ENCODE results near the gene LTO1. TPM values are rescaled to one million over a fixed set of nuclear protein-coding genes. Genes with fewer than 3 reads are reported as not detected.

The LTO1 gene
- total and polyA plus RNA-seq, 2 of the 13 experiments (the other 11 are each of a cell fraction or from before 2014, with no cell fraction given): 11.8 to 15.0 TPM

DNA sequence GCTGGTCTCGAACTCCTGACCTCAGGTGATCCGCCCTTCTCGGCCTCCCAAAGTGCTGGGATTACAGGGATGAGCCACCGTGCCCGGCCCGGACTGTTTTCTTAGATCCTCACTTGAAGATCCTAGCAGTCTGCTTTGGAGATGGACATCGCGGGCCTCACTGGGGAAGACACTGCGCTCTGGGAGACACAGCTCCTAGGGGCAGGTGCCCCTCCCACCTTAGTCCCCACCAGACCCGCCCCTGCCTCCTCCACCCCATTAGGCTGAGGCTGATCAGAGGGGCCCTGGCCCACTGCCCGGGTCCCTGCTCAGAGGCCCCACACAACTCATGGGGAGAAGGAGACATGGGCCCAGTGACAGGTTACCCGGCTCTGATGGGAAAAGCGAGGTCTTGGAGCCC, 11.3 kb upstream of the LTO1 start:
- BruUV-seq (replicated peaks): no TSS peak
- Histone ChIP-seq H3K4me2 (ENCODE audit: low read depth, low read length) (no peak overlapping the region), H3K27me3 (ENCODE audit: control insufficient read depth in 1 of 2, insufficient read depth in 2 of 2, low read length in 2 of 2) (peaks cover 0 to 5% of the 10 kb centered on the region in 2 experiments; a peak in 2 of 5 replicates), H3K4me1 (ENCODE audit: insufficient read depth, low read length) (peaks cover 69% of the 10 kb centered on the region), H3K79me2 (ENCODE audit: insufficient read depth, low read length) (no peaks in the 10 kb centered on the region), H3K27ac (ENCODE audit: extremely low read length, insufficient read depth, low read length) (no peak overlapping the region), H3K4me3 (replicated peaks in 1 of 3; ENCODE audit: insufficient read depth in 1 of 3, low read depth in 2 of 3, low read length in 3 of 3) (no peak overlapping the region), H3K9me3 (ENCODE audit: low read length) (no peaks in the 10 kb centered on the region), H2AFZ (ENCODE audit: low read length) (no peak overlapping the region), H3K36me3 (replicated peaks in 1 of 2; ENCODE audit: control insufficient read depth in 1 of 2, insufficient read depth in 2 of 2, low read length in 2 of 2) (no peaks in the 10 kb centered on the region), H3K9ac (ENCODE audit: insufficient read depth, low read depth, low read length) (no peak overlapping the region), H4K20me1 (ENCODE audit: insufficient read depth, low read length) (no peaks in the 10 kb centered on the region)
- DNase-seq (ENCODE audit: low spot score): no peak
- ChIA-PET POLR2A (interaction anchor here (0.8 kb wide), 1 partner anchor 11 kb away, joined by 3 read pairs; the partner anchor contains the start of gene LTO1), CTCF (ENCODE audit: low intra/inter-chr PET ratio, low total read pairs) (interaction anchor here (1.2 to 3.4 kb wide), 5 partner anchors 22 to 202 kb away, joined by 6 to 20 read pairs (median 10); no protein-coding TSS in a partner anchor)
- WGBS (ENCODE audit: low lambda C conversion rate): 61% methylated on average over 6 of the region's 13 CpGs
- intact Hi-C loops (cut with micrococcal nuclease; ENCODE audit: unreplicated experiment) (loop anchor here (1.0 to 5.0 kb wide), 3 partner anchors 22 to 202 kb away; no protein-coding TSS in a partner anchor), in situ Hi-C loops (cut with HindIII; ENCODE audit: extremely low pct_ligation_motif_present, low pct_unique_long_range_greater_than_20kb) (loop anchor here (5.0 kb wide), 2 partner anchors 116 to 201 kb away; no protein-coding TSS in a partner anchor)
- TF ChIP-seq MLLT10 (CRISPR knock-in tag; IDR thresholded peaks at IDR 0.05) (no peak), ZFX (CRISPR knock-in tag; IDR thresholded peaks at IDR 0.05; ENCODE audit: low read depth) (no peak), ZNF891 (CRISPR knock-in tag; IDR thresholded peaks at IDR 0.05) (no peak), MZF1 (CRISPR knock-in tag; IDR thresholded peaks at IDR 0.05; ENCODE audit: borderline replicate concordance) (no peak), ARNT2 (CRISPR knock-in tag; IDR thresholded peaks at IDR 0.05; ENCODE audit: low read depth) (no peak), PHF21A (CRISPR knock-in tag; IDR thresholded peaks at IDR 0.05) (no peak), EEA1 (CRISPR knock-in tag; IDR thresholded peaks at IDR 0.05; ENCODE audit: borderline replicate concordance) (no peak), THAP11 (CRISPR knock-in tag; IDR thresholded peaks at IDR 0.05) (no peak), NRL (CRISPR knock-in tag; IDR thresholded peaks at IDR 0.05; ENCODE audit: borderline replicate concordance) (no peak), HNRNPUL1 (IDR thresholded peaks at IDR 0.05; ENCODE audit: low read depth, low read length) (no peak), ZNF484 (CRISPR knock-in tag; IDR thresholded peaks at IDR 0.05; ENCODE audit: borderline replicate concordance, low read depth) (no peak), ZNF343 (CRISPR knock-in tag; IDR thresholded peaks at IDR 0.05) (no peak)
- TF ChIP-seq, protein P1, sequence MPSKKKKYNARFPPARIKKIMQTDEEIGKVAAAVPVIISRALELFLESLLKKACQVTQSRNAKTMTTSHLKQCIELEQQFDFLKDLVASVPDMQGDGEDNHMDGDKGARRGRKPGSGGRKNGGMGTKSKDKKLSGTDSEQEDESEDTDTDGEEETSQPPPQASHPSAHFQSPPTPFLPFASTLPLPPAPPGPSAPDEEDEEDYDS (CRISPR knock-in tag; IDR thresholded peaks at IDR 0.05): no peak
- no peak for FAIRE-seq
- no peak for ATAC-seq

All from HepG2 (cell line).